HEK293 (cell line): Measurements from ENCODE around the gene UHRF1.

ENCODE experiments used
- CTCF ChIA-PET: fragments of 350-600 bp; formaldehyde crosslinking; extraction: SDS; loops from one replicate; lab custom pipeline; 2021; ENCODE audit warnings: antibody characterized with exemption; lab: Yijun Ruan, JAX
- POLR2A ChIA-PET: fragments of 300-600 bp; formaldehyde crosslinking; extraction: SDS; loops from one replicate; lab custom pipeline; 2020; ENCODE audit warnings: antibody characterized with exemption, inconsistent platforms; lab: Yijun Ruan, JAX
- H3K27ac ChIP-seq: fragments of 200-500 bp; sonication (Bioruptor generic); 2 replicates; pipeline ENCODE4 v1.5.1; 2014; ENCODE audit warnings: low read depth, low read length, control low read depth, inconsistent platforms; ENCODE audit errors: extremely low read depth
- H3K36me3 ChIP-seq, 2 experiments: fragments of 200-500 bp in 1 of 2; sonication (Bioruptor generic) in 1 of 2; 1 replicate in 1 of 2; 2 replicates in 1 of 2; pipeline ENCODE4 v1.5.1; 2014 to 2017; ENCODE audit warnings: inconsistent platforms in 2 of 2, low read length in 2 of 2; ENCODE audit not compliant: control insufficient read depth in 2 of 2, insufficient read depth in 1 of 2
- H3K4me1 ChIP-seq: fragments of 200-500 bp; sonication (Bioruptor generic); 2 replicates; pipeline ENCODE4 v1.5.1; 2014; ENCODE audit warnings: mild to moderate bottlenecking, low read length, inconsistent platforms; ENCODE audit not compliant: control insufficient read depth, insufficient read depth
- H3K4me3 ChIP-seq: 2 replicates; pipeline ENCODE4 v1.5.1; 2011; ENCODE audit warnings: low read depth, mild to moderate bottlenecking, control low read depth, low read length, moderate library complexity
- H3K9me3 ChIP-seq: fragments of 200-500 bp; sonication (Bioruptor generic); 2 replicates; pipeline ENCODE4 v1.5.1; 2014; ENCODE audit warnings: low read depth, low read length, inconsistent platforms; ENCODE audit not compliant: control insufficient read depth, insufficient read depth
- BCL11B ChIP-seq: fragments of 450-650 bp; formaldehyde crosslinking; IDR thresholded peaks from 2 replicates; pipeline ENCODE4 v1.5.1; 2016; ENCODE audit warnings: low read depth, missing biosample characterization, missing genetic modification characterization
- IKZF3 ChIP-seq: fragments of 450-650 bp; IDR thresholded peaks from 2 replicates; pipeline ENCODE4 v1.5.0; 2018; ENCODE audit warnings: missing biosample characterization, mild to moderate bottlenecking, missing genetic modification characterization, moderate library complexity
- KLF17 ChIP-seq: fragments of 450-650 bp; formaldehyde crosslinking; IDR thresholded peaks from 2 replicates; pipeline ENCODE4 v1.5.1; 2016; ENCODE audit warnings: missing biosample characterization, missing genetic modification characterization
- PRDM10 ChIP-seq: fragments of 450-650 bp; formaldehyde crosslinking; IDR thresholded peaks from 2 replicates; pipeline ENCODE4 v1.5.1; 2016; ENCODE audit warnings: missing biosample characterization, missing genetic modification characterization
- ZIC2 ChIP-seq: fragments of 450-650 bp; formaldehyde crosslinking; IDR thresholded peaks from 2 replicates; pipeline ENCODE4 v1.5.1; 2016; ENCODE audit warnings: missing biosample characterization, missing genetic modification characterization
- ZNF274 ChIP-seq, 2 experiments: fragments of 200-500 bp in 1 of 2; fragments of 450-650 bp in 1 of 2; sonication (Bioruptor generic) in 1 of 2; formaldehyde crosslinking in 1 of 2; IDR thresholded peaks; 2 replicates each; pipeline versions ENCODE4 v1.5.1 to v1.6.1; 2014 to 2016; ENCODE audit warnings: borderline replicate concordance in 1 of 2, inconsistent platforms in 1 of 2, low read length in 1 of 2, missing biosample characterization in 1 of 2, missing genetic modification characterization in 1 of 2
- ZNF335 ChIP-seq: fragments of 450-650 bp; formaldehyde crosslinking; conservative IDR thresholded peaks from 2 replicates; pipeline ENCODE4 v1.5.1; 2016; ENCODE audit warnings: missing biosample characterization, missing genetic modification characterization
- ZNF362 ChIP-seq: fragments of 450-650 bp; formaldehyde crosslinking; IDR thresholded peaks from 2 replicates; pipeline ENCODE4 v1.5.1; 2016; ENCODE audit warnings: missing biosample characterization, missing genetic modification characterization
- ZNF398 ChIP-seq: fragments of 450-650 bp; formaldehyde crosslinking; IDR thresholded peaks from 2 replicates; pipeline ENCODE4 v1.5.1; 2017; ENCODE audit warnings: missing biosample characterization, missing genetic modification characterization
- ZNF404 ChIP-seq: fragments of 450-650 bp; formaldehyde crosslinking; IDR thresholded peaks from 2 replicates; pipeline ENCODE4 v1.5.1; 2017; ENCODE audit warnings: missing biosample characterization, missing genetic modification characterization
- ZNF423 ChIP-seq: fragments of 450-650 bp; formaldehyde crosslinking; IDR thresholded peaks from 2 replicates; pipeline ENCODE4 v1.5.1; 2016; ENCODE audit warnings: missing biosample characterization, missing genetic modification characterization
- ZNF518A ChIP-seq: fragments of 450-650 bp; formaldehyde crosslinking; conservative IDR thresholded peaks from 2 replicates; pipeline ENCODE4 v1.5.1; 2016; ENCODE audit warnings: low read depth, missing biosample characterization, missing genetic modification characterization
- ZNF530 ChIP-seq: fragments of 450-650 bp; formaldehyde crosslinking; IDR thresholded peaks from 2 replicates; pipeline ENCODE4 v1.5.1; 2016; ENCODE audit warnings: low read depth, missing biosample characterization, missing genetic modification characterization
- ZNF548 ChIP-seq: fragments of 450-650 bp; formaldehyde crosslinking; IDR thresholded peaks from 2 replicates; pipeline ENCODE4 v1.5.1; 2016; ENCODE audit warnings: missing biosample characterization, missing genetic modification characterization
- ZNF600 ChIP-seq: fragments of 450-650 bp; formaldehyde crosslinking; IDR thresholded peaks from 2 replicates; pipeline ENCODE4 v1.5.1; 2016; ENCODE audit warnings: missing biosample characterization, missing genetic modification characterization
- ZNF623 ChIP-seq: fragments of 450-650 bp; formaldehyde crosslinking; IDR thresholded peaks from 2 replicates; pipeline ENCODE4 v1.5.1; 2016; ENCODE audit warnings: missing biosample characterization, missing genetic modification characterization
- ZNF624 ChIP-seq: fragments of 450-650 bp; formaldehyde crosslinking; IDR thresholded peaks from 2 replicates; pipeline ENCODE4 v1.5.1; 2017; ENCODE audit warnings: missing biosample characterization, missing genetic modification characterization
- ZNF645 ChIP-seq: fragments of 450-650 bp; formaldehyde crosslinking; IDR thresholded peaks from 2 replicates; pipeline ENCODE4; 2016; ENCODE audit warnings: missing biosample characterization, missing genetic modification characterization
- ZNF658 ChIP-seq: fragments of 450-650 bp; formaldehyde crosslinking; IDR thresholded peaks from 2 replicates; pipeline ENCODE4; 2016; ENCODE audit warnings: missing biosample characterization, missing genetic modification characterization
- ZSCAN5A ChIP-seq: fragments of 450-650 bp; formaldehyde crosslinking; IDR thresholded peaks from 2 replicates; pipeline ENCODE4 v1.5.1; 2016; ENCODE audit warnings: missing biosample characterization, missing genetic modification characterization

UHRF1 gene

GRCh38 chr19:4870025-4870700 lies 39.1 kb upstream of the UHRF1 start:
- no peak overlapping the region for H3K27ac ChIP-seq
- H3K36me3 ChIP-seq: no peaks in the 10 kb centered on the region
- TF ChIP-seq ZIC2: peak; percentile 34; the same call in 1 of the 2 replicates
- no peak for TF ChIP-seq ZNF423 (tag by site-specific recombination)
- peak; percentile 89 for TF ChIP-seq ZNF398 (tag by site-specific recombination)
- TF ChIP-seq ZNF335 (tag by site-specific recombination): peak; percentile 65; the same call in 1 of the 2 replicates
- peak; percentile 73; the same call in 1 of the 2 replicates for TF ChIP-seq ZSCAN5A
- TF ChIP-seq ZNF274 (IDR thresholded peaks at IDR 0.05; ENCODE audit: low read length): no peak
- TF ChIP-seq ZNF274 (tag by site-specific recombination; IDR thresholded peaks at IDR 0.05; ENCODE audit: borderline replicate concordance): no peak
- peak; percentile 100 for TF ChIP-seq ZNF623 (tag by site-specific recombination)
- TF ChIP-seq IKZF3 (tag by site-specific recombination): 0 out of 2 replicates have a peak, but pooled peaks have one; percentile 20
- TF ChIP-seq KLF17 (tag by site-specific recombination): peak; percentile 94
- peak; percentile 84 for TF ChIP-seq PRDM10
- no peak for TF ChIP-seq ZNF645 (tag by site-specific recombination)
- no peak for TF ChIP-seq BCL11B (tag by site-specific recombination)
- TF ChIP-seq ZNF404 (tag by site-specific recombination): no peak
- TF ChIP-seq ZNF530 (tag by site-specific recombination): no peak
- peak; percentile 99 for TF ChIP-seq ZNF548
- no peak for TF ChIP-seq ZNF518A
- TF ChIP-seq ZNF600 (tag by site-specific recombination): no peak
- no peak for TF ChIP-seq ZNF658
- no peak for TF ChIP-seq ZNF362 (tag by site-specific recombination)
- TF ChIP-seq ZNF624 (tag by site-specific recombination): no peak

More at GRCh38 chr19:4870025-4870700, 39.1 kb upstream of the UHRF1 start:
- H3K4me3 ChIP-seq: no peak overlapping the region
- no peaks in the 10 kb centered on the region for H3K9me3 ChIP-seq
- H3K4me1 ChIP-seq: peaks cover 3% of the 10 kb centered on the region; the same call in 1 of the 2 replicates
- POLR2A ChIA-PET: interaction anchor here (0.6 to 1.9 kb wide), 5 partner anchors 24 to 1091 kb away, joined by 3 to 9 read pairs (median 3); no protein-coding TSS in a partner anchor
- CTCF ChIA-PET: interaction anchor here (0.6 to 4.7 kb wide), 10 partner anchors 19 to 161 kb away, joined by 3 to 54 read pairs (median 4); no protein-coding TSS in a partner anchor
